MM.1S (cell line): ENCODE data around the gene PER2.

Experiments
- DNase-seq: peaks from one replicate; pipeline ENCODE4 v3.0.0-alpha.2; 2015
- H2AFZ ChIP-seq: fragments of 300-600 bp; sonication (generic); 2 replicates; pipeline ENCODE4 v1.6.0; 2016; ENCODE audit warnings: antibody characterized with exemption, low read length
- H3F3A ChIP-seq: fragments of 300-600 bp; sonication (generic); 2 replicates; pipeline ENCODE4 v1.6.1; 2016; ENCODE audit warnings: mild to moderate bottlenecking, antibody characterized with exemption, low read length, moderate library complexity, mixed read lengths; ENCODE audit not compliant: insufficient read depth
- H3K27ac ChIP-seq: fragments of 300-600 bp; sonication (generic); 2 replicates; pipeline ENCODE4 v1.5.1; 2016; ENCODE audit warnings: mild to moderate bottlenecking, low read length
- H3K27me3 ChIP-seq: fragments of 300-600 bp; sonication (generic); replicated peaks from 2 replicates; pipeline ENCODE4 v1.6.0; 2016; ENCODE audit warnings: low read length; ENCODE audit not compliant: insufficient read depth
- H3K36me3 ChIP-seq: fragments of 300-600 bp; sonication (generic); replicated peaks from 2 replicates; pipeline ENCODE4 v1.6.1; 2016; ENCODE audit warnings: mild to moderate bottlenecking, low read length, mixed read lengths; ENCODE audit not compliant: insufficient read depth
- H3K4me1 ChIP-seq: fragments of 300-600 bp; sonication (generic); 2 replicates; pipeline ENCODE4 v1.6.1; 2016; ENCODE audit warnings: low read length, mixed read lengths
- H3K4me2 ChIP-seq: fragments of 300-600 bp; sonication (generic); 2 replicates; pipeline ENCODE4 v1.6.0; 2016; ENCODE audit warnings: low read depth, low read length
- H3K4me3 ChIP-seq: fragments of 300-600 bp; sonication (generic); 2 replicates; pipeline ENCODE4 v1.5.1; 2016; ENCODE audit warnings: low read length, mixed read lengths
- H3K79me2 ChIP-seq: fragments of 300-600 bp; sonication (generic); 2 replicates; pipeline ENCODE4 v1.6.1; 2016; ENCODE audit warnings: mixed run types, low read length, mixed read lengths
- H3K9ac ChIP-seq: fragments of 300-600 bp; sonication (generic); 2 replicates; pipeline ENCODE4 v1.6.1; 2016; ENCODE audit warnings: low read length, mixed read lengths
- H3K9me2 ChIP-seq: fragments of 300-600 bp; sonication (generic); replicated peaks from 2 replicates; pipeline ENCODE4 v1.6.1; 2016; ENCODE audit warnings: mild to moderate bottlenecking, low read length, mixed read lengths; ENCODE audit not compliant: insufficient read depth
- H3K9me3 ChIP-seq: fragments of 300-600 bp; sonication (generic); replicated peaks from 2 replicates; pipeline ENCODE4 v1.6.1; 2016; ENCODE audit warnings: mild to moderate bottlenecking, low read length, mixed read lengths; ENCODE audit not compliant: insufficient read depth
- H4K20me1 ChIP-seq: fragments of 300-600 bp; sonication (generic); 2 replicates; pipeline ENCODE4 v1.6.1; 2016; ENCODE audit warnings: mild to moderate bottlenecking, low read length, moderate library complexity, mixed read lengths; ENCODE audit not compliant: insufficient read depth
- CTCF ChIP-seq: fragments of 300-600 bp; sonication (generic); IDR thresholded peaks from 2 replicates; pipeline ENCODE4 v1.5.1; 2016; ENCODE audit warnings: antibody characterized with exemption, low read length, mixed read lengths
- EZH2 ChIP-seq: fragments of 300-600 bp; sonication (generic); optimal IDR thresholded peaks from 2 replicates; pipeline ENCODE3; 2017; ENCODE audit warnings: low read depth, mild to moderate bottlenecking, antibody characterized with exemption, low read length, mixed read lengths
- EZH2phosphoT487 ChIP-seq: fragments of 300-600 bp; sonication (generic); IDR thresholded peaks from 2 replicates; pipeline ENCODE4 v1.6.1; 2018; ENCODE audit warnings: antibody characterized with exemption, low read length

The PER2 gene

GRCh38 chr2:238239543-238239862 lies 48.9 kb downstream of the PER2 start:
- no peaks in the 10 kb centered on the region; the same call in 1 of the 2 replicates for H3K27me3 ChIP-seq
- no peaks in the 10 kb centered on the region for H4K20me1 ChIP-seq
- peak overlapping the region; percentile 65; the same call in 1 of the 2 replicates for H3K4me3 ChIP-seq
- peaks cover 17% of the 10 kb centered on the region; the same call in 1 of the 2 replicates for H3F3A ChIP-seq
- H3K36me3 ChIP-seq: no peaks in the 10 kb centered on the region
- H3K79me2 ChIP-seq: peaks cover 7% of the 10 kb centered on the region; the same call in 1 of the 2 replicates
- TF ChIP-seq CTCF (no peak), EZH2 (no peak), EZH2phosphoT487 (no peak)
- peak overlapping the region; percentile 62 for H3K9ac ChIP-seq
- peak; percentile 40 for DNase-seq
- H2AFZ ChIP-seq: no peak overlapping the region
- peaks cover 9% of the 10 kb centered on the region for H3K4me1 ChIP-seq
- no peak overlapping the region for H3K27ac ChIP-seq
- H3K9me2 ChIP-seq: no peaks in the 10 kb centered on the region
- no peaks in the 10 kb centered on the region for H3K9me3 ChIP-seq
- H3K4me2 ChIP-seq: 0 out of 2 replicates have a peak overlapping the region, but pooled peaks have one; percentile 41

GRCh38 chr2:238238766-238239542 lies 49.5 kb downstream of the PER2 start:
- DNase-seq: peak; percentile 38
- Histone ChIP-seq H3K9ac (0 out of 2 replicates have a peak overlapping the region, but pooled peaks have one; percentile 6), H3K9me2 (no peaks in the 10 kb centered on the region), H3K4me3 (peak overlapping the region; percentile 50), H3K27me3 (no peaks in the 10 kb centered on the region; the same call in 1 of the 2 replicates), H4K20me1 (no peaks in the 10 kb centered on the region), H3F3A (peaks cover 17% of the 10 kb centered on the region; the same call in 1 of the 2 replicates), H2AFZ (no peak overlapping the region), H3K4me1 (peaks cover 9% of the 10 kb centered on the region), H3K36me3 (no peaks in the 10 kb centered on the region), H3K9me3 (no peaks in the 10 kb centered on the region), H3K27ac (no peak overlapping the region), H3K79me2 (peaks cover 7% of the 10 kb centered on the region; the same call in 1 of the 2 replicates), H3K4me2 (peak overlapping the region; percentile 73)
- TF ChIP-seq EZH2phosphoT487 (no peak), CTCF (no peak), EZH2 (no peak)

GRCh38 chr2:238238311-238238765 lies 50.1 kb downstream of the PER2 start:
- no peak for DNase-seq

More at GRCh38 chr2:238238311-238238765, 50.1 kb downstream of the PER2 start:
- Histone ChIP-seq H3K4me2 (peak overlapping the region; percentile 73), H3K9ac (no peak overlapping the region), H4K20me1 (no peaks in the 10 kb centered on the region), H3K27me3 (no peaks in the 10 kb centered on the region; the same call in 1 of the 2 replicates), H2AFZ (no peak overlapping the region), H3F3A (peaks cover 17% of the 10 kb centered on the region; the same call in 1 of the 2 replicates), H3K9me3 (no peaks in the 10 kb centered on the region), H3K4me3 (peak overlapping the region; percentile 50; the same call in 1 of the 2 replicates), H3K4me1 (peaks cover 9% of the 10 kb centered on the region), H3K27ac (no peak overlapping the region), H3K79me2 (peaks cover 7% of the 10 kb centered on the region; the same call in 1 of the 2 replicates), H3K9me2 (no peaks in the 10 kb centered on the region), H3K36me3 (no peaks in the 10 kb centered on the region)
- TF ChIP-seq EZH2 (no peak), CTCF (no peak), EZH2phosphoT487 (no peak)
